ENCODE results near the gene HOXB4.
A peak's percentile ranks its signal among the peaks of the same experiment; 100 is the strongest.

DNA sequence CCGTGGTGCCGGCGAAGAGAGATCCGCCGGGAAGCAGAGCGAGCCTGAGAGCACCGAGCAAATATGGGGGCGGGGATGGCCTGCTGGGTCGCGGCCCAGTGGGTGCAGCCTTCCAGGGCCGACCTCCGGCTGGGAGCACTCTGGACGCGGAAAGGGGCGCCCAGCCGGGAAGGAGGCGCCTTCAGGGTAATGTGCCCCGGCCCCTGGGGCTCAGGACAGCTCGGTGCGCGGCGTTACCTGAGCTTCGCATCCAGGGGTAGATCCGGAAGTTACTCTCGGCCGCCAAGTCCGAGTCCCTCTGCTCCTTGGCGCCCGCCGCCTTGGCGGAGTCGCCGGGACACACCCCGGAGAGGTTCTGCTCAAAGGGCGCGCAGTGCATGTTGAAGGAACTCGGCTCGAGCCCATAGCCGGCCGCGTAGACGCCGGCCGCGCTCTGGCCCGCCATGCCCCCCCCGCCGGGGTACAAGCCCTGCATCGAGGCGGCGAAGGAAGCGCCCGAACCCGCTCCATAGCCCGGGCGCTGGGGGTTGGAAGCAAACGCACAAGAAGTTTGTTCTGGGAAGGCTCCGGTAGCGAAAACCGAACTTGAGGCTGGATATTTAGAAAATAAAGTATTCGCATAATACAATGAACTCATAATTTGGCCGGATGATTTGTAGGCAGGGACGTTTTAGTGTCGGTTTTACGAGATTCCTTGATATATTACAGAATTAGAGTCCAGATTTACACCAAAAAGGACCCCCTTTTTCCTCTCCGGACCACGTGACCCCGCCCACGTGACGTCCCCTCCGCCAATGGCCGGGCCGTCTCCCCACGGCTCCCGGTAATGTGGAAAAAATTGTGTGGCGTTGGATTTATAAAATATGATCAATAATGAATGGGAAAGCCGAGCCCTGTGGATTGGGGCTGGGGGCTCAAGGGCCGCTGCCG, 32.4 kb upstream of the HOXB4 start, which contains the start of gene HOXB7:
- peak; percentile 84 for TF ChIP-seq SIN3A (IDR thresholded peaks at IDR 0.05; ENCODE audit: borderline replicate concordance, insufficient read depth, low read depth, low read length)
- TF ChIP-seq, protein P1, sequence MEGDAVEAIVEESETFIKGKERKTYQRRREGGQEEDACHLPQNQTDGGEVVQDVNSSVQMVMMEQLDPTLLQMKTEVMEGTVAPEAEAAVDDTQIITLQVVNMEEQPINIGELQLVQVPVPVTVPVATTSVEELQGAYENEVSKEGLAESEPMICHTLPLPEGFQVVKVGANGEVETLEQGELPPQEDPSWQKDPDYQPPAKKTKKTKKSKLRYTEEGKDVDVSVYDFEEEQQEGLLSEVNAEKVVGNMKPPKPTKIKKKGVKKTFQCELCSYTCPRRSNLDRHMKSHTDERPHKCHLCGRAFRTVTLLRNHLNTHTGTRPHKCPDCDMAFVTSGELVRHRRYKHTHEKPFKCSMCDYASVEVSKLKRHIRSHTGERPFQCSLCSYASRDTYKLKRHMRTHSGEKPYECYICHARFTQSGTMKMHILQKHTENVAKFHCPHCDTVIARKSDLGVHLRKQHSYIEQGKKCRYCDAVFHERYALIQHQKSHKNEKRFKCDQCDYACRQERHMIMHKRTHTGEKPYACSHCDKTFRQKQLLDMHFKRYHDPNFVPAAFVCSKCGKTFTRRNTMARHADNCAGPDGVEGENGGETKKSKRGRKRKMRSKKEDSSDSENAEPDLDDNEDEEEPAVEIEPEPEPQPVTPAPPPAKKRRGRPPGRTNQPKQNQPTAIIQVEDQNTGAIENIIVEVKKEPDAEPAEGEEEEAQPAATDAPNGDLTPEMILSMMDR (IDR thresholded peaks at IDR 0.05) = no peak
- TF ChIP-seq, protein P2, sequence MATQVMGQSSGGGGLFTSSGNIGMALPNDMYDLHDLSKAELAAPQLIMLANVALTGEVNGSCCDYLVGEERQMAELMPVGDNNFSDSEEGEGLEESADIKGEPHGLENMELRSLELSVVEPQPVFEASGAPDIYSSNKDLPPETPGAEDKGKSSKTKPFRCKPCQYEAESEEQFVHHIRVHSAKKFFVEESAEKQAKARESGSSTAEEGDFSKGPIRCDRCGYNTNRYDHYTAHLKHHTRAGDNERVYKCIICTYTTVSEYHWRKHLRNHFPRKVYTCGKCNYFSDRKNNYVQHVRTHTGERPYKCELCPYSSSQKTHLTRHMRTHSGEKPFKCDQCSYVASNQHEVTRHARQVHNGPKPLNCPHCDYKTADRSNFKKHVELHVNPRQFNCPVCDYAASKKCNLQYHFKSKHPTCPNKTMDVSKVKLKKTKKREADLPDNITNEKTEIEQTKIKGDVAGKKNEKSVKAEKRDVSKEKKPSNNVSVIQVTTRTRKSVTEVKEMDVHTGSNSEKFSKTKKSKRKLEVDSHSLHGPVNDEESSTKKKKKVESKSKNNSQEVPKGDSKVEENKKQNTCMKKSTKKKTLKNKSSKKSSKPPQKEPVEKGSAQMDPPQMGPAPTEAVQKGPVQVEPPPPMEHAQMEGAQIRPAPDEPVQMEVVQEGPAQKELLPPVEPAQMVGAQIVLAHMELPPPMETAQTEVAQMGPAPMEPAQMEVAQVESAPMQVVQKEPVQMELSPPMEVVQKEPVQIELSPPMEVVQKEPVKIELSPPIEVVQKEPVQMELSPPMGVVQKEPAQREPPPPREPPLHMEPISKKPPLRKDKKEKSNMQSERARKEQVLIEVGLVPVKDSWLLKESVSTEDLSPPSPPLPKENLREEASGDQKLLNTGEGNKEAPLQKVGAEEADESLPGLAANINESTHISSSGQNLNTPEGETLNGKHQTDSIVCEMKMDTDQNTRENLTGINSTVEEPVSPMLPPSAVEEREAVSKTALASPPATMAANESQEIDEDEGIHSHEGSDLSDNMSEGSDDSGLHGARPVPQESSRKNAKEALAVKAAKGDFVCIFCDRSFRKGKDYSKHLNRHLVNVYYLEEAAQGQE (IDR thresholded peaks at IDR 0.05; ENCODE audit: insufficient read depth in 1 of 2, low read depth in 2 of 2, low read length in 1 of 2) = peak in 1 of 2 experiments; percentile 42; a peak in 1 of 4 replicates
- TF ChIP-seq POLR2AphosphoS5 (IDR thresholded peaks at IDR 0.05; ENCODE audit: low read depth, low read length) = peak; percentile 73; the same call in 1 of the 2 replicates
- no peak; the same call in 1 of the 2 replicates for TF ChIP-seq TCF7L2 (IDR thresholded peaks at IDR 0.05; ENCODE audit: low read depth, low read length)

All from Panc1 (cell line).